SK-N-DZ (cell line): ENCODE data around the gene RPL28.
"Not testable (repeated sequence)": the region's sequence is repeated elsewhere in the genome, so short reads cannot be mapped to it uniquely, and the experiment has no call there.

Source experiments
- DNase-seq: peaks from one replicate; pipeline ENCODE4 v3.0.0-alpha.2; 2015; ENCODE audit warnings: low spot score

The RPL28 gene

GRCh38 chr19:55391702-55392615, 6.2 kb downstream of the RPL28 start:
- no peak for DNase-seq

- DNase-seq: no peak
These were observed 7.4 kb downstream of the RPL28 start for GRCh38 chr19:55392820-55393761.

GRCh38 chr19:55398200-55398925, 12.6 kb downstream of the RPL28 start:
- no peak for DNase-seq

DNA sequence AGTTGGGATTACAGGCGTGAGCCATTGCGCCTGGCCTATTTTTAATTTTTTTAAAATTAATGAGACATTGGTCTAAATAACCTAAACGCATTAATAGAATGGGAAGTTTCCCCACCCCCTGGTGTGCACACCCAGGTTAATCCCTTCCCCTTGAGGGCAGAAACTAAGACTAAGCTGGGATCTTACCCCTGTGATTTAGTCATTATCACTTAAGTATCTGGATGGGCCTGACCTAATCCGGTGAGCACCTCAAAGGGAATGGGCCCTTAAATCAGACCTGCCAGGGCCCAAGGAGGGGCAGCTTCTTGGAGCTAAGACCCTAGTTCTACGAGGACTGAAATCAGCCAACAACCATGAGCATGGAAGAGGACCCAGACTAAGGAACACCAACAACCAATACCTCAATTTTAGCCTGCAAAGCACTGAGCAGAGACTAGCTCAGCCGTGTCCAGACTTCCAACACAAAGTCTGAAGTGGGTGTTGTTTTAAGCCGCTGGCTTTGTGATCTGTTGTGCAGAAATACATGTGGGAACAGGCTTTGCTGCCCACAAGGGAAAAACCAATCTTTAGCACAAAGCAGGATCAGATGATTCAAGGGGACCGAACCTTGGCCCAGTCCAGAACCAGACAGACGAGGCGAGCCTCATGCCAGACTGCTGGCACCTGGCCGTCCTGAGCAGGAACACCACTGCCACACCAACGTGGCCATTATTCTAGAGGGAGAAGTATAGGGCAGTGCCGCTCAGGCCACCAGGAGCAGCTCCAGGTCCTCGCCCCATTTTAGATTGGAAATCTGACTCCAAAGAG, 14.8 kb downstream of the RPL28 start:
- no peak for DNase-seq

DNA sequence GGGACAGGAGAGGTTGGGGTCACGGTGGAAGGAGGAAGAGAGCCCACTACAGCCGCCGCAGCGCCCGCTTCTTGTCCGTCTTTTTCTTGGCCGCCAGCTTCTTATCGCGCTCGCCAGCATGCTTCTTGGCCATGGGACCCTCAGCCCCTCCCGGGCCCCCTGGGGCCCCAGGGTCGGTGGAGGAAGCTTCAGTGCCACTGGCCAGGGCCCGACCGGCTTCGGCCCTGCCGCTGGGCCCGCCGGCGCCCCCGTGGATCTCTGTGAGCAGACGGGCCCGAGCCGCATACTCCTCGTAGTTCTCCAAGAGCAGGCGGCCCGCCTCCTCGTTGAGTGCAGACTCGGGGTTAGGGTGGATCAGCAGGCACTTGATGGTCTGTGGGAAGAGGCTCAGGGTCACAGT, 15.7 kb downstream of the RPL28 start:
- not testable (repeated sequence) for DNase-seq

- DNase-seq: no peak
These were observed 16.8 kb downstream of the RPL28 start for GRCh38 chr19:55402509-55402908.

GRCh38 chr19:55405638-55406037, 19.9 kb downstream of the RPL28 start:
- DNase-seq: no peak

DNA sequence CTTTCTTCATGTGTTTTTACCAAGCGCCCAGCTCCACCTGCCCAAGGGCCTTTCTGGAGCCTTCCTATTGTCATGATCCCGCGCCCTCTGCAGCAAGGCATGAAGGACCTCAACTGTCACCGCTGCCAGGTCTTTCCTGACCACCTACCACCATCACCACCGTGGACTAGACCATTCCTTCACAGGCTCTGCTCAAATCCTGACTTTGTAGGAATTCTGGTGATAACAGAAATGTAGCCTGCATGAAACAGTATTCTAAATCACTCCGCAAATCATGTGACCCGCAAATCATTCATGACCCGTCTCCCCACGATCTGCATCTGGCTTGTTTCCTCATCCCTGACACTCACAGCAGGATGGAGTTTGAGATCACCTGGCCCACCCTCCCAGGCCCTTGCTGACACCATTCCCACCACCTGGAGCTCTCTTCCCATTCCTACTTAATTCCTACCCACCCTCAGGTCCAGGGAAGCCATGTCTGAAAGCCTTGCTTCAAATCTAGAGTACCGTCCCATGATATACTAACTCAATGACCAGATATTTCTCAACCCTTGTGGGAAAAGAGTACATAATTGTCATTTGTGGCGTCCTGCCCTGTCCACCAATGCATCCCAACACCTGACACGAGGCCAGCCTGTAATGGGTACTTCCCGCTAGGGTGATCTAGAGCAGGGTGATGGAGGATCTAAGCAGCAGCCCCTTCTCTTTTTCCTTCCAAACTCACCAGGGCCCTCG, 20.5 kb downstream of the RPL28 start:
- DNase-seq: no peak

DNA sequence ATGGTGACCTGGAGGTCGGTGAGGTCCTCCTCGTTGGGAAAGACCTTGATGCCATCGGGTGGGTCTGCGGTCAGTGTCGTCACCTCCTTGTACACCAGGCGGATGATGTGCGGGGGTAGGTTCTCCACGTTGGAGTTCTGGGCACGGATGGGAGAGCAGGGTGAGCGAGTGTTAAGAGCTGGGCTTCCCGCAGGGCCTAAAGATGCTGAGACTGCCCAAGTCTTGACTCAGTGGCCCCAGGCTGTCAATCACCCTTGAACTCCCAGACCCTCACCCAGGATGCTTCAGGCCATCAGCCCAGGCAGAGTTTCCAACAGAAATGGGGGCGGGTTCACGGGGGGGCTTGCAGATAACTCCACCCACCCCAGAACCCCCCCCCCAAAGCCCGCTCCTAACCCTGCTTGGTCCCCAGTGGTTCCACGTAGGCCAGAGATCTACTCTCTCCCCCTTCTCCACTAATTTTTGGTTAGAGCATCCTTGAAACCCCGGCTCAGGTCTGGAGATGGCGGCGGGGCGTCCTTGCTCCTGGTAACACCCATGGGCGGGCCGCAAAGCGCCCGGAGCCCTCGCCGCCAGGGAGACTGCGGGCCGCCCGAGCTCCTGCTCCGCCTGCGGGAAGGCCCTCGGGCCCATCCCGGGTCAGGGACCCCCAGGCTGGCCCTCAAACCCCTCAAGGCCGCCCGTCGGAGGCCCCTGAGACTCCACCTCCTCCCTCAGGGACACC, 21.3 kb downstream of the RPL28 start:
- no peak for DNase-seq

GRCh38 chr19:55407550-55407799, 21.7 kb downstream of the RPL28 start, which contains the start of gene UBE2S:
Gene UBE2S (minus strand): TSS chr19:55407788. CDS start chr19:55407589, 199 bp downstream.
- DNase-seq: not testable (repeated sequence)

GRCh38 chr19:55407800-55408532, 22.2 kb downstream of the RPL28 start:
- DNase-seq: peak; percentile 97

- no peak for DNase-seq
These were observed 22.8 kb downstream of the RPL28 start for GRCh38 chr19:55408533-55408872.

DNA sequence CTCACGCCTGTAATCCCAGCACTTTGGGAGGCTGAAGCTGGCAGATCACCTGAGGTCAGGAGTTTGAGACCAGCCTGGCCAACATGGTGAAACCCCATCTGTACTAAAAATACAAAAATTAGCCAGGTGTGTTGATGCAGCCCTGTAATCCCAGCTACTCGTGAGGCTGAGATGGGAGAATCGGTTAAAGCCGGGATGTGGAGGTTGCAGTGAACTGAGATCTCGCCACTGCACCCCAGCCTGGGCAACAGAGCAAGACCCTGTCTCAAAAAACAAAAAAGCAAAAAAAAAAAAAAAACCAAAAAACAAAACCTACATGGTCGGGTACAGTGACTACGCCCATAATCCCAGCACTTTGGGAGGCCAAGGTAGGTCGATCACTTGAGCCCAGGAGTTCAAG, 23.4 kb downstream of the RPL28 start:
- DNase-seq: not testable (repeated sequence)

GRCh38 chr19:55410168-55410567, 24.4 kb downstream of the RPL28 start:
- no peak for DNase-seq

DNA sequence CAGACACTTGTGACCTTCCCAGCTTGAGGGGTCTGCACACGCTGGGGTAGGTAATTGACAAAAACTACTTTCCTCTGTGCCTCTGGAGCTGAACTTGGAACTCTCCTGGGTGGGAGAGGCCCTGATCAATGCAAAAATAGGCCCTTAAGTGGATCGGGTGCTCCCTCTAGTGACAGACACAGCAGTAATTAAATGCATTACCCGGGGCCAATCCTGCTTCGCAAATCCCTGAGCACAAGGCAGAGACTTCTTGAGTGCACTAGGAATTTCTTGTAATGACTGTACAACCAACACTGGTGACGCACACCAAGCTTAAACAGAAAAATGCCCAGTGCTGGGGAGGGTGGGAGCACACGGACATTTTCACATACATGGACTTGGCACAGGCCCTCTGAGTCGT, 32.5 kb downstream of the RPL28 start:
- DNase-seq: peak; percentile 61

DNA sequence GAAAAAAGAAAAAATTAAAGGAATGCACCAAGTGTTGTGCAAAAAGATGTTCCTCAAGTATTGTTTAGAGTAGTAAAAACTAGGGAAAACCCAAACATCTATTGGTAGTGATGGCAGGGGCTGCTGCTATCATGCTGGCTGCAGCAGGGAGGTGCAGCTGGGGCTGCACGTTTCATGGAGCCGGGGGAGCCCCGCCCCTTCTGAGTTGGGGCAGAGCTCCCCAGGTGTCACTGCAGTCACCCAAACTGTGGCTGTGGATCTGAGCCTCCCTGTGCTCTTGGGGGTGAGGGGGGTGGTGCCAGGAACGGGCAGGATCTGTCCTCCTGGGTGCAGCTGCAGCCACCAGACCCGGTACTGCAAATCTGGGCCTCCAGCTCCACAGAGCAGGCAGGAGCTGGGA, 33.4 kb downstream of the RPL28 start:
- no peak for DNase-seq

- no peak for DNase-seq
These were observed 34.0 kb downstream of the RPL28 start for GRCh38 chr19:55419624-55420236.

- DNase-seq: not testable (repeated sequence)
These were observed 35.5 kb downstream of the RPL28 start for GRCh38 chr19:55421281-55421680.
